HepG2 (cell line): ENCODE results near the gene RALY. TPM values are rescaled to one million over a fixed set of nuclear protein-coding genes. Genes with fewer than 3 reads are reported as not detected.

Experiments
- DBP ChIP-seq: sonication (generic); formaldehyde crosslinking; IDR thresholded peaks from 2 replicates; pipeline ENCODE4 v1.4.0; 2020; ENCODE audit warnings: missing genetic modification reagents; ENCODE audit errors: not compliant biosample characterization
- FOXP4 ChIP-seq: sonication (generic); formaldehyde crosslinking; IDR thresholded peaks from 2 replicates; pipeline ENCODE4 v1.4.0; 2020; ENCODE audit warnings: missing genetic modification reagents
- HOXA7 ChIP-seq: sonication (generic); formaldehyde crosslinking; IDR thresholded peaks from 2 replicates; pipeline ENCODE4 v1.8.1; 2022; ENCODE audit warnings: mild to moderate bottlenecking, missing genetic modification reagents, moderate library complexity
- JUN ChIP-seq: sonication (generic); formaldehyde crosslinking; IDR thresholded peaks from 2 replicates; pipeline ENCODE4 v1.4.0; 2020; ENCODE audit warnings: mild to moderate bottlenecking, missing genetic modification reagents
- MAFF ChIP-seq: IDR thresholded peaks from 2 replicates; pipeline ENCODE4 v1.6.1; 2011; ENCODE audit warnings: low read depth, low read length, improper control_type of control experiment
- RBM39 ChIP-seq: fragments of 200-400 bp; formaldehyde crosslinking; IDR thresholded peaks from one replicate; pipeline ENCODE4 v1.6.1; 2018; ENCODE audit warnings: antibody characterized with exemption, mild to moderate bottlenecking, low read depth, low read length; ENCODE audit not compliant: poor library complexity, severe bottlenecking
- RXRB ChIP-seq: IDR thresholded peaks from 2 replicates; pipeline ENCODE4 v1.6.1; 2016; ENCODE audit warnings: borderline replicate concordance, missing genetic modification reagents, missing compliant biosample characterization
- SP4 ChIP-seq: sonication (generic); formaldehyde crosslinking; IDR thresholded peaks from 2 replicates; pipeline ENCODE4 v1.8.1; 2023; ENCODE audit warnings: mild to moderate bottlenecking, missing genetic modification reagents
- WIZ ChIP-seq: sonication (generic); formaldehyde crosslinking; IDR thresholded peaks from 2 replicates; pipeline ENCODE4 v1.5.1; 2020; ENCODE audit warnings: mild to moderate bottlenecking, missing genetic modification reagents
- ZNF264 ChIP-seq: sonication (generic); formaldehyde crosslinking; IDR thresholded peaks from 2 replicates; pipeline ENCODE4 v1.4.0; 2020; ENCODE audit warnings: missing genetic modification reagents
- ZNF318 ChIP-seq: sonication (generic); formaldehyde crosslinking; IDR thresholded peaks from 2 replicates; pipeline ENCODE4 v1.4.0; 2020; ENCODE audit warnings: mild to moderate bottlenecking, missing genetic modification reagents
- ZNF550 ChIP-seq: sonication (generic); formaldehyde crosslinking; IDR thresholded peaks from 2 replicates; pipeline ENCODE4 v1.4.0; 2020; ENCODE audit warnings: mild to moderate bottlenecking, missing genetic modification reagents, borderline replicate concordance
- ZNF552 ChIP-seq: sonication (generic); formaldehyde crosslinking; IDR thresholded peaks from 2 replicates; pipeline ENCODE4 v1.9.0; 2022; ENCODE audit warnings: missing genetic modification reagents, mild to moderate bottlenecking, borderline replicate concordance
- ZNF558 ChIP-seq: sonication (generic); formaldehyde crosslinking; IDR thresholded peaks from 2 replicates; pipeline ENCODE4 v1.9.0; 2022; ENCODE audit warnings: mild to moderate bottlenecking, missing genetic modification reagents, borderline replicate concordance
- ZSCAN25 ChIP-seq: sonication (generic); formaldehyde crosslinking; IDR thresholded peaks from 2 replicates; pipeline ENCODE4 v1.8.0; 2022; ENCODE audit warnings: mild to moderate bottlenecking, missing genetic modification reagents
- polyA plus RNA-seq, 8 experiments: library from polyadenylated mRNA; depleted of rRNA in 3 of 8; stranded (reverse) in 7 of 8; unstranded in 1 of 8; fragments of >200 nt; fragmentation: Illumina TruSeq in 4 of 8; extraction: Trizol in 4 of 8; gene quantifications; 2 replicates each; pipeline versions ENCODE4 v1.2.1 to v1.2.3, GENCODE V29; 2011 to 2016; ENCODE audit warnings: low read depth in 4 of 8, missing spikeins in 1 of 8, mixed read lengths in 1 of 8; ENCODE audit not compliant: insufficient read depth in 1 of 8
- total RNA-seq, 5 experiments: library from RNA; depleted of rRNA; stranded (reverse); fragments of >200 nt; fragmentation: Illumina TruSeq; extraction: Trizol; gene quantifications; 2 replicates each; pipeline ENCODE4 v1.2.3, GENCODE V29; 2016; ENCODE audit warnings: low read depth in 1 of 5
- TF ChIP-seq, protein P1 (sequence below): IDR thresholded peaks from 2 replicates; pipeline ENCODE4 v1.6.1; 2016; ENCODE audit warnings: missing biosample characterization, missing genetic modification reagents, low read depth

RALY gene
- total and polyA plus RNA-seq, 2 of the 13 experiments (the other 11 are each of a cell fraction or from before 2014, with no cell fraction given), result 178 to 186 TPM

- TF ChIP-seq RXRB (CRISPR knock-in tag) (peak; percentile 19; the same call in 1 of the 2 replicates), ZNF550 (CRISPR knock-in tag) (no peak), DBP (CRISPR knock-in tag) (no peak), ZSCAN25 (CRISPR knock-in tag) (no peak), ZNF318 (CRISPR knock-in tag) (no peak), SP4 (CRISPR knock-in tag) (peak; percentile 52; the same call in 1 of the 2 replicates), HOXA7 (CRISPR knock-in tag) (no peak), MAFF (no peak), FOXP4 (CRISPR knock-in tag) (peak; percentile 72), WIZ (CRISPR knock-in tag) (peak; percentile 70; the same call in 1 of the 2 replicates), ZNF264 (CRISPR knock-in tag) (peak; percentile 28; the same call in 1 of the 2 replicates), RBM39 (no peak), JUN (CRISPR knock-in tag) (0 out of 2 replicates have a peak, but pooled peaks have one; percentile 33), ZNF558 (CRISPR knock-in tag) (peak; percentile 93; the same call in 1 of the 2 replicates), ZNF552 (CRISPR knock-in tag) (no peak)
- TF ChIP-seq, protein P1, sequence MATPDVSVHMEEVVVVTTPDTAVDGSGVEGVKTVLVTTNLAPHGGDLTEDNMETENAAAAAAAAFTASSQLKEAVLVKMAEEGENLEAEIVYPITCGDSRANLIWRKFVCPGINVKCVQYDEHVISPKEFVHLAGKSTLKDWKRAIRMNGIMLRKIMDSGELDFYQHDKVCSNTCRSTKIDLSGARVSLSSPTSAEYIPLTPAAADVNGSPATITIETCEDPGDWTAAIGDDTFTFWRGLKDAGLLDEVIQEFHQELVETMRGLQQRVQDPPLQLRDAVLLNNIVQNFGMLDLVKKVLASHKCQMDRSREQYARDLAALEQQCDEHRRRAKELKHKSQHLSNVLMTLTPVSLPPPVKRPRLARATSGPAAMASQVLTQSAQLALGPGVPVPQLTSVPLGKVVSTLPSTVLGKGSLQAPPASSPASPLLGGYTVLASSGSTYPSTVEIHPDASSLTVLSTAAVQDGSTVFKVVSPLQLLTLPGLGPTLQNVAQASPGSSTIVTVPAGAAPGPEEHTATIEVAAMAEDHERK, result no peak
Observed at GRCh38 chr20:33994222-33994913, 657 bp downstream of the RALY start (continued).
